ENCODE results near the gene PGA5.

DNA sequence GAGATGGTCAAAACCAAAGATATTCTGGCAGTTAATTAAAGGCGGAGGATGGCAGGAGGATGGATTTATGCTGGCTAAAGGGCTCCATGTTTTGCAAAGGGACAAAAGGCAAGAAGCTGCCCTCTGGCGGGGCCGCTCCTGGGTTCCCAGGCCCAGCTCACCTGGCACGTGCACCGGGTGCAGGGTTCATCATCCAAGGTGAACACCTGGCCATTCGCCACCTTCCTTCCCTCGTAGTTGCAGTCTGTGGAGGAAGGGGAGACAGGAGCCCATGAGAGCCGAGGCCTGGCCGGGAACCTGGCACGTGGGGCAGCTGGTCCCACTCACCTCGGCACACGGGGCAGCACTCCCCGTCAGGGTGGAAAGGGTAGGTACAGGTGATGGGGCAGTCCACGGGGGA, 23.8 kb downstream of the PGA5 start:
- no peak for TF ChIP-seq POLR2AphosphoS5 (IDR thresholded peaks at IDR 0.05)
- TF ChIP-seq, protein P1, sequence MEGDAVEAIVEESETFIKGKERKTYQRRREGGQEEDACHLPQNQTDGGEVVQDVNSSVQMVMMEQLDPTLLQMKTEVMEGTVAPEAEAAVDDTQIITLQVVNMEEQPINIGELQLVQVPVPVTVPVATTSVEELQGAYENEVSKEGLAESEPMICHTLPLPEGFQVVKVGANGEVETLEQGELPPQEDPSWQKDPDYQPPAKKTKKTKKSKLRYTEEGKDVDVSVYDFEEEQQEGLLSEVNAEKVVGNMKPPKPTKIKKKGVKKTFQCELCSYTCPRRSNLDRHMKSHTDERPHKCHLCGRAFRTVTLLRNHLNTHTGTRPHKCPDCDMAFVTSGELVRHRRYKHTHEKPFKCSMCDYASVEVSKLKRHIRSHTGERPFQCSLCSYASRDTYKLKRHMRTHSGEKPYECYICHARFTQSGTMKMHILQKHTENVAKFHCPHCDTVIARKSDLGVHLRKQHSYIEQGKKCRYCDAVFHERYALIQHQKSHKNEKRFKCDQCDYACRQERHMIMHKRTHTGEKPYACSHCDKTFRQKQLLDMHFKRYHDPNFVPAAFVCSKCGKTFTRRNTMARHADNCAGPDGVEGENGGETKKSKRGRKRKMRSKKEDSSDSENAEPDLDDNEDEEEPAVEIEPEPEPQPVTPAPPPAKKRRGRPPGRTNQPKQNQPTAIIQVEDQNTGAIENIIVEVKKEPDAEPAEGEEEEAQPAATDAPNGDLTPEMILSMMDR (IDR thresholded peaks at IDR 0.05), result no peak
